ENCODE data around the gene KRT80. TPM values are rescaled to one million over a fixed set of nuclear protein-coding genes. Genes with fewer than 3 reads are reported as not detected.

The KRT80 gene
- total RNA-seq, 4 donors from 2014 or later = 1.1 TPM; not detected in 3

DNA sequence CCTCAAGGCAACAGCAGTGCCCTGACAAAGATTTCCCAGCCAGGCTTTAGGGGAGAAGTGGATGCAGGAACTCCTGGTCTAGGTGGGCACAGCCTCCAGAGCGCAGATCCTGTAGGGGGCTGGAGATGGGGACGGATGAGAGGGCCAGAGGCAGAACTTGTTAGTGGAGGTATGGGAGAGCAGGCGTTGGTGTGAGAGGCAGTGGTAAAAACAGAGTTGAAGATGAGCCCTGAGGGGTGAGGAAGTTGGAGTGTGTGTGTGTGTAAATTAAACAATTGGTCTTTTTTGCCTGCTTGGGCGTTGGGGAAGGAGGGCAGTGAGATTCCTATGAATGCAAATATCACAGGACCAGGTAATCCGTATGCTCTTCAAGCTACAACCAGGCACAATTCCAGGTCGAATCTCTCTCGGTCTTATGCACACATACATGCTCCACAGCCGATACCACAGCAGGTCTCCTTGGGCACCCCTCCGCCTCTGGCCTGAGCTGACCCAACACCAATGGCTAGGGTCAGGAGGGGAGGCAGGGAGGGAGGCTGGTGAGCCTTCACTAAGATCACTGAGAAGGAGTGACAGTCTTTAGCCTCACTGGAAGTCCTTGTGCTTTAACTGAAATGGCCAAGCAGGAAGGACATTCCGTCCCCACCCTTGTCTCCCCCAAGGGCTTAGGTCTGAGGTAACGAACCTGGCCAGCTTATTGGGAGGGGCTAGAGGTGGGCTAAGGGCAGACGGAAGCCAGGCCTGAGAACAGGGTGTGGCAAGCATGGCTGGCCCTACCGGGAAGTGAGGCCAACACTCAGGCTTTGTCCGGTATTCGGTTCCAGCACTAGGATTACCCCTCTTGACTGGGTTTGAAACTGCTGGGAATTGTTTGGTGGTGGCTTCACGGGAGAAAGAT, 39.7 kb upstream of the KRT80 start:
- Histone ChIP-seq H3K36me3 (no peaks in the 10 kb centered on the region), H3K27ac (no peak overlapping the region), H3K27me3 (peaks cover 0 to 3% of the 10 kb centered on the region in 2 donors), H3K4me1 (no peaks in the 10 kb centered on the region), H3K9me3 (no peaks in the 10 kb centered on the region), H3K4me3 (no peak overlapping the region)
- TF ChIP-seq, protein P1, sequence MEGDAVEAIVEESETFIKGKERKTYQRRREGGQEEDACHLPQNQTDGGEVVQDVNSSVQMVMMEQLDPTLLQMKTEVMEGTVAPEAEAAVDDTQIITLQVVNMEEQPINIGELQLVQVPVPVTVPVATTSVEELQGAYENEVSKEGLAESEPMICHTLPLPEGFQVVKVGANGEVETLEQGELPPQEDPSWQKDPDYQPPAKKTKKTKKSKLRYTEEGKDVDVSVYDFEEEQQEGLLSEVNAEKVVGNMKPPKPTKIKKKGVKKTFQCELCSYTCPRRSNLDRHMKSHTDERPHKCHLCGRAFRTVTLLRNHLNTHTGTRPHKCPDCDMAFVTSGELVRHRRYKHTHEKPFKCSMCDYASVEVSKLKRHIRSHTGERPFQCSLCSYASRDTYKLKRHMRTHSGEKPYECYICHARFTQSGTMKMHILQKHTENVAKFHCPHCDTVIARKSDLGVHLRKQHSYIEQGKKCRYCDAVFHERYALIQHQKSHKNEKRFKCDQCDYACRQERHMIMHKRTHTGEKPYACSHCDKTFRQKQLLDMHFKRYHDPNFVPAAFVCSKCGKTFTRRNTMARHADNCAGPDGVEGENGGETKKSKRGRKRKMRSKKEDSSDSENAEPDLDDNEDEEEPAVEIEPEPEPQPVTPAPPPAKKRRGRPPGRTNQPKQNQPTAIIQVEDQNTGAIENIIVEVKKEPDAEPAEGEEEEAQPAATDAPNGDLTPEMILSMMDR (IDR thresholded peaks at IDR 0.05) = no peak
- TF ChIP-seq POLR2A (IDR thresholded peaks at IDR 0.05) = no peak
- no peak for DNase-seq
- intact Hi-C loops (cut with DNase I; ENCODE audit: low total_unique reads) = no loop called here

DNA sequence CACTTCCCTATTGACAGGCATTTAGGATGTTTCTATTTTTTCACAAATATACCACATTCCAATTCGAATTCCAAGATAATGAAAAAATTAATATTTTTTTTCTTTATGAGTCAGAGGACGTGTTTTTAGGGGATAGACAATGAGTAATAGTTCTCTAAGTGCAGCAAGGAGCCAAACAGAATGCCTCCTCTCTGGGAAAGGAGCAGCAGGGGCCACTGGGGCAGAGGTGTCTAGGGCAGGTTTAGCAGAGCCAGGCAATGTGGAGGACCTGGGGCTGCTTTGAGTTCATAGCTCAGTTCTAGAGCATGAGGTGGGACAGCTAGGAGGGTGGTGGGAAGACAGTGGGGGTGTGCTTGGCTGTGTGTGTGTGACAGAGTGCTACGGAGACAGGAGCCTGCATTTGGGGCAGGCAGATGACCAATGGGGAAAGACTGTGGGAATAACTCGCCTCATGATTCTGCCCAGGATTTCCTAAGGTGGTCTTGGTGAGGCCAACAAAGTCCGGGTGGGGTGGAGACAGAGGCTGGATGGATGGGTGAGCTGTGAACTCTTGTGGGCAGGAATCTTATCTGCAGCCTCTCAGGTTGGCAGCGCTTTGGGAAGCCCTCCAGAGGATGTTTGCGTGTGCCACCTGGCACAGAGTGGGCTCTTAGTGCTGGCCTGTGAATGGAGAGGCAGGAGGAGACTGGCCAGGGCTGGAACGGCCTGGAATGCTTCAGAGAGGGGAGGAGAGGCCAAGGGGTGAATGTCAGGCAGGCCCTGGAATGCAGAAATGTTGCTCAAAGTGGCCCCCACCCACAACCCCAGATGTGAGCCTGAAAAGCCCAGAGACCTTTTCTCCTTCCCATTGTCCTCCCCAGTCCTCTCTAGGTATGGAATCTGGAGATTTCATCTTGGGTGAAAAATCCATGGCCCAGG, 38.8 kb upstream of the KRT80 start:
- Histone ChIP-seq H3K4me1 (no peaks in the 10 kb centered on the region), H3K27me3 (peaks cover 0 to 3% of the 10 kb centered on the region in 2 donors), H3K36me3 (no peaks in the 10 kb centered on the region), H3K9me3 (no peaks in the 10 kb centered on the region), H3K27ac (no peak overlapping the region), H3K4me3 (no peak overlapping the region)
- TF ChIP-seq, protein P1 (IDR thresholded peaks at IDR 0.05) = no peak
- TF ChIP-seq POLR2A (IDR thresholded peaks at IDR 0.05) = no peak
- DNase-seq = no peak
- intact Hi-C loops (cut with DNase I; ENCODE audit: low total_unique reads) = no loop called here

DNA sequence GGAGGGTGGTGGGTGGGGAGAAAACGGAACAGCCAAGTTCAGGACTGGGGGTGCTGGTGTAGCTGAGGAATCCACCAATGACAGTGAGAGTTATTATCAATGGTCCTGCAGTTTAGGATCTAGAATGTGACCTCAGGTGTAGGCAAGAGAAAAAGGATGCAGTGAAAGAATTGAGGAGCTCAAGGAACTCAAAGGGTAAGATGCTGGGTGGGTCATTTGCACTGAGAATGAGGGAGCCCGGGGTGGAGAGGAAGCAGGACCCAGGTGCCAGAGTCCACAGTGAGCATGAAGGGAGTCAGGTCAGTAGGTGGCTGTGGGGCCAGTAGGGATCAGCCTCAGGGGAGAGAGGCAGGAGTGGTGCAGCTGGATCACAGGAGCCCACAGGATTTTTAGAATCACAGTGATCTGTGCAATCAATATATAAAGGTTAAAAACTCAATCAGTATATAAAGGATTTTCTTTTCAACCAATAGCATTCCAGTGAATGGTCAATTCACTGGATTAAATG, 38.1 kb upstream of the KRT80 start:
- H3K36me3 ChIP-seq = no peaks in the 10 kb centered on the region
- no peak overlapping the region for H3K27ac ChIP-seq
- H3K9me3 ChIP-seq = no peaks in the 10 kb centered on the region
- no peaks in the 10 kb centered on the region for H3K4me1 ChIP-seq
- no peak for TF ChIP-seq POLR2A (IDR thresholded peaks at IDR 0.05)
- TF ChIP-seq, protein P1 (IDR thresholded peaks at IDR 0.05) = no peak
- peaks cover 0 to 3% of the 10 kb centered on the region in 2 donors for H3K27me3 ChIP-seq
- H3K4me3 ChIP-seq = no peak overlapping the region
- intact Hi-C loops (cut with DNase I; ENCODE audit: low total_unique reads) = no loop called here
- no peak for DNase-seq

DNA sequence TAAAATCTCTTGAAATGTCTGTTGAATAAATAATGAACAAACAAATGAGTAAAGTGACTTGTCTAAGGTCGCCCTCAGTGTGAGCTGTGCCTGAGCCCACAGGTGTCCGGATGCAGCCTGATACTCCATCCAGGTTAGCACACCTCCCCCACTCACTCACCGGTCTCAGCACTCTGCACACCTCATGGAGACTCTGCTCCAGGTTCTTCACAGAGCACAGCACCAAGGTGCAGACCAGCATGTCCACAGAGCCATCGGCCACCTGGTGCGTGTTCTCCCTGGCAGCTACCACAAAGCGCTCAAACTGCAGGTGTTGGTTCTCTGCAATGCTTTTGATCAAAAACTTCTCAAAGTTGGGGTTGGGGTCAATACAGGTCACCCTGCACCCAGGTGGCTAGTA, 37.1 kb upstream of the KRT80 start:
- H3K4me3 ChIP-seq = no peak overlapping the region
- intact Hi-C loops (cut with DNase I; ENCODE audit: low total_unique reads) = no loop called here
- TF ChIP-seq POLR2A (IDR thresholded peaks at IDR 0.05) = no peak
- TF ChIP-seq, protein P1 (IDR thresholded peaks at IDR 0.05) = no peak
- no peak for DNase-seq
- H3K36me3 ChIP-seq = no peaks in the 10 kb centered on the region
- H3K9me3 ChIP-seq = no peaks in the 10 kb centered on the region
- H3K27me3 ChIP-seq = peaks cover 0 to 3% of the 10 kb centered on the region in 2 donors
- no peaks in the 10 kb centered on the region for H3K4me1 ChIP-seq
- H3K27ac ChIP-seq = no peak overlapping the region

Measured in uterus (tissue), 4 donors.